GM19463 (cell line): ENCODE measurements around the gene FBXL19.

Source experiments
- ATAC-seq: cut with Tn5 transposase; IDR thresholded peaks from one replicate; pipeline ENCODE4 v1.9.1; 2021; ENCODE audit warnings: mild to moderate bottlenecking, moderate library complexity; ENCODE audit not compliant: unreplicated experiment

The FBXL19 gene

GRCh38 chr16:30963925-30964511, 40.6 kb downstream of the FBXL19 start:
- ATAC-seq, result no peak

GRCh38 chr16:30964574-30965226, 41.3 kb downstream of the FBXL19 start:
- ATAC-seq, result no peak

DNA sequence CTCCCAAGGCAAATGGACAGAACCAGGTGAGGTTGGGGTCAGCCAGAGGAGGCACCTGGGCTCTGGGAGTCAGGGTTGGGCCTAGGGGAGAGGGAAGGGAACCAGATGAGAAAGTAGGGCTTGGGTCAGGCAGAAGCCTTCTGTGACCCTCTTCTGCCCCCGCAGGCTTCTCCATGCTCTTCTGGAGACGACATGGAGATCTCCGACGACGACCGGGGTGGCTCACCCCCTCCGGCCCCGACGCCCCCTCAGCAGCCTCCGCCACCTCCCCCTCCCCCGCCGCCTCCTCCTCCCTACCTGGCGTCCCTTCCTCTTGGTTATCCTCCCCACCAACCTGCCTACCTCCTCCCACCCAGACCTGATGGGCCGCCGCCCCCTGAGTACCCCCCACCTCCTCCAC, 42.1 kb downstream of the FBXL19 start:
- ATAC-seq, result no peak

DNA sequence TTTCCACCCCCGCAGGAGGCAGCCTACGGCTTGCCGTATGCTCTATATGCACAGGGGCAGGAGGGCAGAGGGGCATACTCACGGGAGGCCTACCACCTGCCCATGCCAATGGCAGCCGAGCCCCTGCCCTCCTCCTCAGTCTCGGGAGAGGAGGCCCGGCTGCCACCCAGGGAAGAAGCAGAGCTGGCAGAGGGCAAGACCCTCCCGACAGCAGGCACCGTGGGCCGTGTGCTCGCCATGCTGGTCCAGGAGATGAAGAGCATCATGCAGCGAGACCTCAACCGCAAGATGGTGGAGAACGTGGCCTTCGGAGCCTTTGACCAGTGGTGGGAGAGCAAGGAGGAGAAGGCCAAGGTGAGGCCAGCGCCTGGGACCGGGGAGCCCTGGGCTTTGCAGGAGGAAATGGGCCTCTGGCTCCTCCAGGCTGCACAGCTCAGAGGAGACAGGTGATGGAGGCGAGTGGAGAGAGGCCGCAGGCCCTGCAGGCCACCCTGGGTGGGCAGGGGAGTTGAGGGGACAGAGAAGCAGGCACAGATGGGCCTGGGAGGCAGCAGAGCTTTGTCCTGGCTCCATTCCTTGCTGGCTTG, 42.8 kb downstream of the FBXL19 start:
- no peak for ATAC-seq

DNA sequence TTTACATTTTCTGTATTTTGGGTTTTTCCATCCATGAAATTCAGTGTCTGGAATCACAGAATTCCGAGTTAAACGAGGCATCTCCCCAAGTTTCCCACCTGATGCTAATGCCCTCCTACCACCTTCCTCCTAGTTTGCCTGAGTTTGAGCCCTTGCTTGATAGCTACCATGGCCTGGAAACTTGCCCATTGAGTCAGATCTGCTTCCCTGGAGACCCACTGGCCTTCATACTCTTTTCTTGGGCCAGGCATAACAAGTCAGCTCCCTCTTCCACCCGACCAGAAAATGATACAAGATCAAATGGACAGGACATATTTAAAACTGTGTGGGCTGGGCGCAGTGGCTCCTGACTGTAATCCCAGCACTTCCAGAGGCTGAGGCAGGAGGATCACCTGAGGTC, 44.4 kb downstream of the FBXL19 start:
- no peak for ATAC-seq

DNA sequence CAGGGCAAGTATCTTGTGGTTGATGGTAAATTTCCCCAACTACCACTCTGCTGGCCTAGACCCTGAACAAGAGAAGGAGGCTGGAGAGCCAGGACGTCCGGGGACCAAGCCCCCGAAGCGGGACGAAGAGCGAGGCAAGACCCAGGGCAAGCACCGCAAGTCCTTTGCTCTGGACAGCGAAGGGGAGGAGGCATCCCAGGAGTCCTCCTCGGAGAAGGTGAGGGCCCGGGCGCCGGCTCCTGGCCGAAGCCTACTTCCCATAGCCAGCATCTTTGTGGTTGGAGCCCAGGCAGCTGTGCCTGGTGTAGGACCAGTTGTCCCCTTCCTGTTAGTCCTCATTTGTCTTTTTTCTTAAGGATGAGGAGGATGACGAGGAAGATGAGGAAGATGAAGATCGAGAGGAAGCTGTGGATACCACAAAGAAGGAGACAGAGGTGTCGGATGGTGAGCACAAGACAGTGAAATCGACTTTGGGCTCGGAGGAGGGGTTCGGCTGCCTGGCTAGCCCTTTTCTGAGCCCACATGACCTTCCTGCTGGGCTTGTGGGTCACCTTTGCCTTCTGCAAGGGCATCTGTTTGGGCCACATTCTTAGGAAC, 46.0 kb downstream of the FBXL19 start:
- ATAC-seq, result no peak

GRCh38 chr16:30971298-30971697, 47.9 kb downstream of the FBXL19 start:
- no peak for ATAC-seq

DNA sequence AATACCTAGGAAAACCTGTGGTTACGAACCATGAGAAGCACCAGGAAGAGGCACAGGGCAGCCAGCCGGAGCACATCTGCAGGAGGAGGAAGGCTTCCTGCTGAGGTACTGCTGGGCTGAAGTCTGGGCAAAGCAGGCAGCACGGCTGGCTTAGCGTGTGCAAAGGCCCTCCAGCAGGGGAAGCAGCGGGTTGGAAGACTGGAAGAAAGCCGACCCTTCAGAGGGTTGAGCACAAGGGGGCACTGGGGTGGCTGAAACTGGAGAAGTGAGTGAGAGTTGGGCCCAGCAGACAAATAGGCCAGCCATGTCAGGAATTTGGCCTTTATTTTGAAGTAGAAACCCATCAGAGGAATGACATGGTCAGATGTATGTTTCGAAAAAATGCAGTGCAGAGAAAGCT, 49.5 kb downstream of the FBXL19 start:
- ATAC-seq, result no peak

- ATAC-seq, result no peak
These were observed 51.0 kb downstream of the FBXL19 start for GRCh38 chr16:30974348-30974747.

DNA sequence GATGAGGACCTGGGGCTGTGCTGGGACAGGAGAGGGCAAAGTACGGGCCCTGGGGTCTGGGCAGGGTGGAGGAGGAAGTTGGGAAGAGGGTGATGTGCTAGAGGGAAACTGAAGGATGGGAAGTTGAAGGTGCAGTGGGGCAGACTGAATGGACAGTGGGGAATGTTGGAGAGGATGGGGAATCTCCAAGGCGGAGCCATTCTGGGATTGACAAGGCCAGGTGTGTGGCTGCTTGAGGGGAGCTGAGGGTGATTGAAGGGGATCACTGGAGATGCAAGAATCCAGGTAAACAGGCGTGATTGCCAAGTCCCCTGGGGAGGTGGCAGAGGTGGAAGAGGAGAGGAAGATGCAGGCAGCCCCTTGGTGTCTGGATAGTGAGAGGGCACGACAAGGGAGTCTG, 53.1 kb downstream of the FBXL19 start:
- no peak for ATAC-seq

GRCh38 chr16:30977502-30977901, 54.1 kb downstream of the FBXL19 start:
- no peak for ATAC-seq

DNA sequence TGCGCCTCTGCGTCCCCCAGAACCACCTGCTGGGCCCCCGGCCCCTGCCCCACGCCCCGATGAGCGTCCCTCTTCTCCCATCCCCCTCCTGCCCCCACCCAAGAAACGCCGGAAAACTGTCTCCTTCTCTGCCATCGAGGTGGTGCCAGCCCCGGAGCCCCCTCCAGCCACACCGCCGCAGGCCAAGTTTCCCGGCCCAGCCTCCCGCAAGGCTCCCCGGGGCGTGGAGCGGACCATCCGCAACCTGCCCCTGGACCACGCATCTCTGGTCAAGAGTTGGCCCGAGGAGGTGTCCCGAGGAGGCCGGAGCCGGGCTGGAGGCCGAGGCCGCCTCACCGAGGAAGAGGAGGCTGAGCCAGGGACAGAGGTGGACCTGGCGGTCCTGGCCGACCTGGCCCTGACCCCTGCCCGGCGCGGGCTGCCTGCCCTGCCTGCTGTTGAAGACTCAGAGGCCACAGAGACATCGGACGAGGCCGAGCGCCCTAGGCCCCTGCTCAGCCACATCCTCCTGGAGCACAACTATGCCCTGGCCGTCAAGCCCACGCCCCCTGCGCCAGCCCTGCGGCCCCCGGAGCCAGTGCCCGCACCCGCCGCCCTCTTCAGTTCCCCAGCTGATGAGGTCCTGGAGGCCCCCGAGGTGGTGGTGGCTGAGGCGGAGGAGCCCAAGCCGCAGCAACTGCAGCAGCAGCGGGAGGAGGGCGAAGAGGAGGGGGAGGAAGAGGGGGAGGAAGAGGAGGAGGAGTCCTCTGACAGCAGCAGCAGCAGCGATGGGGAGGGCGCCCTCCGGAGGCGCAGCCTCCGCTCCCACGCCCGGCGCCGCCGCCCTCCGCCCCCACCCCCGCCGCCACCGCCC, 56.0 kb downstream of the FBXL19 start:
- ATAC-seq, result no peak

- ATAC-seq, result no peak
These were observed 56.6 kb downstream of the FBXL19 start for GRCh38 chr16:30980023-30980371.

- no peak for ATAC-seq
These were observed 57.1 kb downstream of the FBXL19 start for GRCh38 chr16:30980434-30980833.

- ATAC-seq, result no peak
These were observed 57.6 kb downstream of the FBXL19 start for GRCh38 chr16:30980959-30981358.

DNA sequence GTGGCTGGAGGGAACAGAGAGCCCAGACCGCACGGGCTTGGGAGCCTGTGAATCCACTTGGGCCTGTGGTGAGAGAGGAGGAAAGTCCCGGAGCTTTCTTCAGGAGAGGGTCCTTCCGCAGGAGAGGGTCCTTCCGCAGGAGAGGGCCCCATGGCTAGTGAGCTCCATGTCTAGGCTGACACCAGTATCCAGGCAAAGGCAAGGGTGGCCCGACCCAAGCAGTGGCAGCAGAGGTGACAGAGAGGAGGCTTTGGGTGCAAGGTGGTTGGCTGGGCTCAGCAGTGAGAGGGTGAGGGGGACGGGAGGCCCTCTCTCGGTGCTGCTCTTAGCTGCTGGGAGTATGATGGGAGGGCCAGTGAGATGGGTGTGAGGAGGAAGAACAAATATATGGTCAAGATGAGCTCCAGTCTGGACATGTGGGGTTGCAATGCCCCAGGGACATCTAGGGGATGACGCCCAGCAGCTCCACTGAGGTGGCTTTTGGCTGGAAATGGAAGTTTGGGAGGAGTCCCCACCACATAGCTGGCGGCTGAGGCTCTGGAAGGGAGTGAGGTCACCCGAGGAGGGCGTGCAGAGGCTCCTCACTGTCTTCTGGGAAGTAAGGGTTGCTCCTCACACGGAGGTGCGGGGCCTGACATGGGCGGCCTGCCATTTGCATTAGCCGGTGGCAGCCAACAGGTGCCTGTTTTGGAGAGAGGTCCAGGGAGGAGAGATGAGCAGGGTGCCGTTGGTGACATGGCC, 59.3 kb downstream of the FBXL19 start:
- ATAC-seq, result no peak

GRCh38 chr16:30983289-30983889, 60.0 kb downstream of the FBXL19 start:
- ATAC-seq, result no peak

GRCh38 chr16:30983898-30984610, 60.7 kb downstream of the FBXL19 start:
- no peak for ATAC-seq

- ATAC-seq, result peak; percentile 63
These were observed 61.5 kb downstream of the FBXL19 start, which contains the start of gene HSD3B7 for GRCh38 chr16:30984669-30985400. HSD3B7 (plus strand) TSS chr16:30985207; CDS start chr16:30985659, 452 bp downstream.
